Kidney capillary endothelial cell (primary cell): ENCODE measurements around the gene FAM163B.

Source experiments
- DNase-seq: peaks from one replicate; pipeline ENCODE4 v3.0.0-alpha.2; 2018; ENCODE audit warnings: low spot score

The FAM163B gene

GRCh38 chr9:133527444-133527920, 81.7 kb downstream of the FAM163B start:
- DNase-seq: no peak
